GM12864 (cell line): ENCODE data around the gene ZBTB1.

Experiments
- DNase-seq: peaks from one replicate; pipeline ENCODE4 v3.0.0-alpha.2; 2011; ENCODE audit warnings: low read depth
- H3K4me3 ChIP-seq: 2 replicates; pipeline ENCODE4 v1.5.1; 2011; ENCODE audit warnings: mild to moderate bottlenecking, low read depth, low read length, control low read depth
- CTCF ChIP-seq: IDR thresholded peaks from 2 replicates; pipeline ENCODE4 v1.5.1; 2011; ENCODE audit warnings: low read depth, mild to moderate bottlenecking, moderate library complexity, low read length, control low read depth, inconsistent platforms; ENCODE audit errors: missing control alignments

The ZBTB1 gene

GRCh38 chr14:64541972-64542835 lies 37.6 kb downstream of the ZBTB1 start:
- DNase-seq: no peak

GRCh38 chr14:64542836-64543201 lies 38.2 kb downstream of the ZBTB1 start:
- no peak for DNase-seq
- no peak for TF ChIP-seq CTCF
- H3K4me3 ChIP-seq: no peak overlapping the region

More at GRCh38 chr14:64541972-64542835, 37.6 kb downstream of the ZBTB1 start:
- no peak for TF ChIP-seq CTCF
- no peak overlapping the region for H3K4me3 ChIP-seq

GRCh38 chr14:64544607-64545312 lies 40.2 kb downstream of the ZBTB1 start:
- no peak for TF ChIP-seq CTCF
- DNase-seq: no peak
- H3K4me3 ChIP-seq: no peak overlapping the region

- TF ChIP-seq CTCF: no peak
- DNase-seq: no peak
- H3K4me3 ChIP-seq: no peak overlapping the region
These were observed 44.4 kb downstream of the ZBTB1 start for GRCh38 chr14:64549016-64549415.

GRCh38 chr14:64549791-64550620 lies 45.4 kb downstream of the ZBTB1 start, which contains the start of gene PPP1R36:
PPP1R36 (plus strand) TSS chr14:64549961; CDS start chr14:64549998, 37 bp downstream.
- no peak for TF ChIP-seq CTCF
- no peak within 1 kb of the TSS for H3K4me3 ChIP-seq
- no peak for DNase-seq

- TF ChIP-seq CTCF: no peak
- no peak for DNase-seq
- H3K4me3 ChIP-seq: no peak overlapping the region
These were observed 46.2 kb downstream of the ZBTB1 start for GRCh38 chr14:64550621-64551333.
